K562 (cell line): Measurements from ENCODE around the gene TCF12. TPM values are rescaled to one million over a fixed set of nuclear protein-coding genes. Genes with fewer than 3 reads are reported as not detected.

Experiments used
- ATAC-seq: fragments of 200-7000 bp; cut with Tn5 transposase; 3 replicates; pipeline ENCODE4 v1.9.1; 2020; ENCODE audit warnings: moderate library complexity
- BruUV-seq: library from RNA; stranded (reverse); fragments of 400-500 nt; replicated peaks from 2 replicates; lab custom pipeline; 2021; lab: Mats Ljungman, UMichigan
- CTCF ChIA-PET: fragments of 300-600 bp; formaldehyde crosslinking; extraction: SDS; loops from one replicate; lab custom pipeline; 2021; ENCODE audit warnings: low intra/inter-chr PET ratio; lab: Yijun Ruan, JAX
- POLR2A ChIA-PET: fragments of 300-600, 350-650 bp; sonication (Branson Sonifier 250); formaldehyde crosslinking; extraction: SDS; loops from one replicate; lab custom pipeline; 2021; ENCODE audit warnings: antibody characterized with exemption, inconsistent platforms; lab: Yijun Ruan, JAX
- DNase-seq, 4 experiments: peaks; one replicate each; pipeline versions ENCODE4 v3.0.0 to v3.0.0-alpha.2; 2011 to 2018; ENCODE audit warnings: low spot score in 3 of 4, mixed read lengths in 3 of 4; ENCODE audit errors: extremely low read depth in 1 of 4
- FAIRE-seq: peaks from 2 replicates; lab custom pipeline; 2011; peaks lifted over from hg19 to GRCh38; lab: Jason Lieb, UNC
- H2AFZ ChIP-seq: 2 replicates; pipeline ENCODE4 v1.6.0; 2011; ENCODE audit warnings: low read depth, low read length, control low read depth, inconsistent platforms
- H3K27ac ChIP-seq: fragments of 200-600 bp; 3 replicates; pipeline ENCODE4 v1.8.0; 2011; ENCODE audit warnings: low read depth, mild to moderate bottlenecking, control low read depth, inconsistent platforms, low read length, moderate library complexity, mixed read lengths; ENCODE audit errors: extremely low read depth
- H3K27me3 ChIP-seq, 2 experiments: fragments of 300-600 bp in 1 of 2; 2 replicates in 1 of 2; 3 replicates in 1 of 2; pipeline versions ENCODE4 v1.6.0 to v1.8.0; 2011; ENCODE audit warnings: inconsistent platforms in 2 of 2, low read length in 2 of 2, mild to moderate bottlenecking in 1 of 2, mixed read lengths in 1 of 2, moderate library complexity in 1 of 2; ENCODE audit not compliant: control insufficient read depth in 2 of 2, insufficient read depth in 2 of 2
- H3K36me3 ChIP-seq: fragments of 300-600 bp; 3 replicates; pipeline ENCODE4 v1.8.0; 2011; ENCODE audit warnings: mild to moderate bottlenecking, low read length, inconsistent platforms; ENCODE audit not compliant: control insufficient read depth, insufficient read depth
- H3K4me1 ChIP-seq, 2 experiments: fragments of 200-600 bp in 1 of 2; replicated peaks in 1 of 2; 2 replicates in 1 of 2; 3 replicates in 1 of 2; pipeline versions ENCODE4 v1.5.1 to v1.8.0; 2011; ENCODE audit warnings: inconsistent platforms in 2 of 2, low read length in 2 of 2, mild to moderate bottlenecking in 1 of 2, mixed read lengths in 1 of 2, moderate library complexity in 1 of 2; ENCODE audit not compliant: control insufficient read depth in 2 of 2, insufficient read depth in 2 of 2
- H3K4me2 ChIP-seq: 2 replicates; pipeline ENCODE4 v1.6.1; 2011; ENCODE audit warnings: low read length, control low read depth, inconsistent platforms, mixed read lengths; ENCODE audit not compliant: insufficient read depth
- H3K4me3 ChIP-seq: fragments of 200-600 bp; sonication (generic), shearing (Covaris generic); 2 replicates; pipeline ENCODE4 v1.5.1; 2016; ENCODE audit warnings: control low read depth, inconsistent platforms
- H3K79me2 ChIP-seq: fragments of 200-600 bp; 3 replicates; pipeline ENCODE4 v1.8.0; 2011; ENCODE audit warnings: low read length, inconsistent platforms; ENCODE audit not compliant: control insufficient read depth, insufficient read depth
- H3K9ac ChIP-seq, 2 experiments: 2 replicates each; pipeline versions ENCODE4 v1.6.0 to v1.6.1; 2011; ENCODE audit warnings: low read depth in 2 of 2, low read length in 2 of 2, control low read depth in 1 of 2, inconsistent platforms in 1 of 2, mild to moderate bottlenecking in 1 of 2, mixed read lengths in 1 of 2; ENCODE audit not compliant: insufficient read depth in 1 of 2
- H3K9me1 ChIP-seq: one replicate; pipeline ENCODE4 v1.6.0; 2011; ENCODE audit warnings: inconsistent platforms, mild to moderate bottlenecking, low read length, moderate library complexity; ENCODE audit not compliant: control insufficient read depth, insufficient read depth
- H3K9me3 ChIP-seq: replicated peaks from 2 replicates; pipeline ENCODE4 v1.5.1; 2011; ENCODE audit warnings: low read depth, low read length, inconsistent platforms; ENCODE audit not compliant: control insufficient read depth, insufficient read depth
- H4K20me1 ChIP-seq: replicated peaks from 2 replicates; pipeline ENCODE4 v1.6.1; 2011; ENCODE audit warnings: low read length, inconsistent platforms, mixed read lengths; ENCODE audit not compliant: control insufficient read depth, insufficient read depth
- ELF1 ChIP-seq: fragments of 200-800 bp; sonication (Bioruptor generic); IDR thresholded peaks from 2 replicates; pipeline ENCODE4 v1.6.1; 2016; ENCODE audit warnings: missing genetic modification characterization, missing compliant biosample characterization
- FOXP1 ChIP-seq: sonication (generic); formaldehyde crosslinking; IDR thresholded peaks from 2 replicates; pipeline ENCODE4 v1.8.0; 2022; ENCODE audit warnings: mild to moderate bottlenecking, missing genetic modification reagents
- GATA2 ChIP-seq: sonication (generic); formaldehyde crosslinking; IDR thresholded peaks from 2 replicates; pipeline ENCODE4 v1.4.0; 2020; ENCODE audit warnings: mild to moderate bottlenecking, missing genetic modification reagents
- HDGF ChIP-seq: fragments of 450-650 bp; IDR thresholded peaks from 2 replicates; pipeline ENCODE4 v1.6.1; 2016
- KLF6 ChIP-seq: fragments of 250-450 bp; sonication (Bioruptor Pico); IDR thresholded peaks from 2 replicates; pipeline ENCODE4 v1.4.0; 2020; ENCODE audit warnings: mild to moderate bottlenecking, moderate library complexity, borderline replicate concordance
- MXD1 ChIP-seq: fragments of 250-450 bp; sonication (Bioruptor Pico); IDR thresholded peaks from 2 replicates; pipeline ENCODE4 v1.8.0; 2021; ENCODE audit warnings: borderline replicate concordance, mild to moderate bottlenecking, moderate library complexity; ENCODE audit not compliant: poor library complexity, severe bottlenecking
- POLR3A ChIP-seq: IDR thresholded peaks from 2 replicates; pipeline ENCODE4 v1.6.1; 2011; ENCODE audit warnings: borderline replicate concordance, mild to moderate bottlenecking, moderate library complexity; ENCODE audit not compliant: insufficient read length, insufficient read depth; ENCODE audit errors: extremely low read depth
- RBFOX2 ChIP-seq: fragments of 200-400 bp; formaldehyde crosslinking; IDR thresholded peaks from 2 replicates; pipeline ENCODE4 v1.6.1; 2017; ENCODE audit warnings: low read depth, mild to moderate bottlenecking, low read length, moderate library complexity
- RFX5 ChIP-seq: IDR thresholded peaks from 2 replicates; pipeline ENCODE4 v1.6.1; 2011; ENCODE audit warnings: low read depth, mild to moderate bottlenecking, improper control_type of control experiment, low read length
- TBP ChIP-seq: optimal IDR thresholded peaks from 2 replicates; pipeline ENCODE3; 2011; ENCODE audit warnings: low read depth, low read length, improper control_type of control experiment
- ZNF282 ChIP-seq: sonication (generic); formaldehyde crosslinking; IDR thresholded peaks from 2 replicates; pipeline ENCODE4 v1.8.1; 2023; ENCODE audit warnings: missing genetic modification reagents
- ZNF699 ChIP-seq: fragments of 250-450 bp; sonication (Bioruptor Pico); IDR thresholded peaks from 2 replicates; pipeline ENCODE4 v1.8.0; 2021; ENCODE audit warnings: mild to moderate bottlenecking, moderate library complexity; ENCODE audit not compliant: insufficient replicate concordance
- WGBS: fragments of 100-300 bp; shearing (Covaris generic); methylation state at CpG from one replicate; pipeline ENCODE4 v1.1.6; 2016; ENCODE audit warnings: low coverage, mixed read lengths; ENCODE audit not compliant: insufficient coverage; ENCODE audit errors: missing lambda C conversion rate; 5-methylcytosine and 5-hydroxymethylcytosine counted together
- in situ Hi-C: fragments of 300-500 bp; cut with MboI; formaldehyde crosslinking; loops from 4 replicates; pipeline ENCODE4 v1.15.0; 2018; ENCODE audit warnings: inconsistent platforms, mixed read lengths
- intact Hi-C: fragments of 100-400 bp; cut with micrococcal nuclease; formaldehyde crosslinking; loops from 2 replicates; pipeline ENCODE4 v1.14.2; 2022
- polyA plus RNA-seq, 8 experiments: library from polyadenylated mRNA; depleted of rRNA in 4 of 8; stranded (reverse) in 5 of 8; unstranded in 3 of 8; fragments of >200 nt; fragmentation: Nextera tagmentation in 2 of 8; fragmentation: Illumina TruSeq in 1 of 8; extraction: Ambion mirVana in 2 of 8; extraction: Trizol in 1 of 8; gene quantifications; 2 replicates each; pipeline versions ENCODE4 v1.2.1 to v1.2.3, GENCODE V29; 2011 to 2014; ENCODE audit warnings: inconsistent platforms in 1 of 8, missing spikeins in 1 of 8
- total RNA-seq, 7 experiments: library from RNA; depleted of rRNA in 6 of 7; stranded (reverse); fragments of >200 nt in 6 of 7; fragmentation: Illumina TruSeq in 2 of 7; extraction: Trizol in 2 of 7; gene quantifications; 2 replicates each; pipeline versions ENCODE4 v1.2.1 to v1.2.3, GENCODE V29; 2011 to 2021; ENCODE audit warnings: low replicate concordance in 1 of 7
- TF ChIP-seq, protein P1 (sequence below): sonication (generic); formaldehyde crosslinking; IDR thresholded peaks from 2 replicates; pipeline ENCODE4 v1.8.0; 2022; ENCODE audit warnings: missing genetic modification reagents, mild to moderate bottlenecking, moderate library complexity, borderline replicate concordance
- TF ChIP-seq, protein P2 (sequence below), 2 experiments: fragments of 450-650 bp; IDR thresholded peaks; 2 replicates each; pipeline ENCODE4 v1.6.1; 2016; ENCODE audit warnings: mild to moderate bottlenecking in 2 of 2, borderline replicate concordance in 1 of 2, low read depth in 1 of 2, moderate library complexity in 1 of 2

Gene TCF12
- total and polyA plus RNA-seq, 9 of the 15 experiments (the other 6 are each of a cell fraction or from before 2014, with no cell fraction given), result 10.5 to 132 (median 52.9) TPM

DNA sequence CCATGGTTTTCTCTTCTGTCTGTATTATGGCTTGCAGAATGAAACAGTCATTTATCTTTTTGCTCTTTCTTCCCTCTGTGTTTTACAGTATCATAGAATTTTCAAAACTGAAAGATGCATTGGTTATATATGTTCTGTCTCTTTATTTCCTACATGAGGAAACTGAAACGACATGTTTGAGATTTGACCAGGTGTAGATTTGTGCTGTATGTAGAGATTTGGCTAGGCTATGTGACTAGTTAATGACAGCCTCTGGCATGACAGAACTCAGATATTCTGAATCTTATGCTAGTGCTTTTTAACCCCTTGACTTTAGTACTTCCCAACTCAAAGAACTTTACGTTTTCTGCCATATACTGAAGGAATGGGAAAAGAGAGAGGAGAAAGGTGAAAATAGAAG is 151.0 kb downstream of the TCF12 start:
- Histone ChIP-seq H3K27ac (no peak overlapping the region), H4K20me1 (no peaks in the 10 kb centered on the region), H3K9me3 (no peaks in the 10 kb centered on the region), H3K9me1 (no peaks in the 10 kb centered on the region), H2AFZ (no peak overlapping the region), H3K36me3 (no peaks in the 10 kb centered on the region; the same call in 2 of the 3 replicates), H3K79me2 (peaks cover 17% of the 10 kb centered on the region), H3K27me3 (no peaks in the 10 kb centered on the region), H3K4me1 (no peaks in the 10 kb centered on the region), H3K4me2 (no peak overlapping the region), H3K9ac (no peak overlapping the region), H3K4me3 (no peak overlapping the region)
- no peak for DNase-seq
- TF ChIP-seq, protein P1, sequence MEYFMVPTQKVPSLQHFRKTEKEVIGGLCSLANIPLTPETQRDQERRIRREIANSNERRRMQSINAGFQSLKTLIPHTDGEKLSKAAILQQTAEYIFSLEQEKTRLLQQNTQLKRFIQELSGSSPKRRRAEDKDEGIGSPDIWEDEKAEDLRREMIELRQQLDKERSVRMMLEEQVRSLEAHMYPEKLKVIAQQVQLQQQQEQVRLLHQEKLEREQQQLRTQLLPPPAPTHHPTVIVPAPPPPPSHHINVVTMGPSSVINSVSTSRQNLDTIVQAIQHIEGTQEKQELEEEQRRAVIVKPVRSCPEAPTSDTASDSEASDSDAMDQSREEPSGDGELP (CRISPR knock-in tag), result no peak
- no peak for TF ChIP-seq ELF1
- no peak for TF ChIP-seq MXD1
- no peak for TF ChIP-seq GATA2 (CRISPR knock-in tag)
- TF ChIP-seq TBP, result no peak
- TF ChIP-seq ZNF282 (CRISPR knock-in tag), result no peak
- TF ChIP-seq RBFOX2, result no peak
- no peak for TF ChIP-seq RFX5
- no peak for TF ChIP-seq HDGF
- no peak for TF ChIP-seq FOXP1 (CRISPR knock-in tag)
- no peak for TF ChIP-seq POLR3A
- TF ChIP-seq ZNF699 (CRISPR knock-in tag), result no peak
- no peak for TF ChIP-seq KLF6 (CRISPR knock-in tag)
- TF ChIP-seq, protein P2, sequence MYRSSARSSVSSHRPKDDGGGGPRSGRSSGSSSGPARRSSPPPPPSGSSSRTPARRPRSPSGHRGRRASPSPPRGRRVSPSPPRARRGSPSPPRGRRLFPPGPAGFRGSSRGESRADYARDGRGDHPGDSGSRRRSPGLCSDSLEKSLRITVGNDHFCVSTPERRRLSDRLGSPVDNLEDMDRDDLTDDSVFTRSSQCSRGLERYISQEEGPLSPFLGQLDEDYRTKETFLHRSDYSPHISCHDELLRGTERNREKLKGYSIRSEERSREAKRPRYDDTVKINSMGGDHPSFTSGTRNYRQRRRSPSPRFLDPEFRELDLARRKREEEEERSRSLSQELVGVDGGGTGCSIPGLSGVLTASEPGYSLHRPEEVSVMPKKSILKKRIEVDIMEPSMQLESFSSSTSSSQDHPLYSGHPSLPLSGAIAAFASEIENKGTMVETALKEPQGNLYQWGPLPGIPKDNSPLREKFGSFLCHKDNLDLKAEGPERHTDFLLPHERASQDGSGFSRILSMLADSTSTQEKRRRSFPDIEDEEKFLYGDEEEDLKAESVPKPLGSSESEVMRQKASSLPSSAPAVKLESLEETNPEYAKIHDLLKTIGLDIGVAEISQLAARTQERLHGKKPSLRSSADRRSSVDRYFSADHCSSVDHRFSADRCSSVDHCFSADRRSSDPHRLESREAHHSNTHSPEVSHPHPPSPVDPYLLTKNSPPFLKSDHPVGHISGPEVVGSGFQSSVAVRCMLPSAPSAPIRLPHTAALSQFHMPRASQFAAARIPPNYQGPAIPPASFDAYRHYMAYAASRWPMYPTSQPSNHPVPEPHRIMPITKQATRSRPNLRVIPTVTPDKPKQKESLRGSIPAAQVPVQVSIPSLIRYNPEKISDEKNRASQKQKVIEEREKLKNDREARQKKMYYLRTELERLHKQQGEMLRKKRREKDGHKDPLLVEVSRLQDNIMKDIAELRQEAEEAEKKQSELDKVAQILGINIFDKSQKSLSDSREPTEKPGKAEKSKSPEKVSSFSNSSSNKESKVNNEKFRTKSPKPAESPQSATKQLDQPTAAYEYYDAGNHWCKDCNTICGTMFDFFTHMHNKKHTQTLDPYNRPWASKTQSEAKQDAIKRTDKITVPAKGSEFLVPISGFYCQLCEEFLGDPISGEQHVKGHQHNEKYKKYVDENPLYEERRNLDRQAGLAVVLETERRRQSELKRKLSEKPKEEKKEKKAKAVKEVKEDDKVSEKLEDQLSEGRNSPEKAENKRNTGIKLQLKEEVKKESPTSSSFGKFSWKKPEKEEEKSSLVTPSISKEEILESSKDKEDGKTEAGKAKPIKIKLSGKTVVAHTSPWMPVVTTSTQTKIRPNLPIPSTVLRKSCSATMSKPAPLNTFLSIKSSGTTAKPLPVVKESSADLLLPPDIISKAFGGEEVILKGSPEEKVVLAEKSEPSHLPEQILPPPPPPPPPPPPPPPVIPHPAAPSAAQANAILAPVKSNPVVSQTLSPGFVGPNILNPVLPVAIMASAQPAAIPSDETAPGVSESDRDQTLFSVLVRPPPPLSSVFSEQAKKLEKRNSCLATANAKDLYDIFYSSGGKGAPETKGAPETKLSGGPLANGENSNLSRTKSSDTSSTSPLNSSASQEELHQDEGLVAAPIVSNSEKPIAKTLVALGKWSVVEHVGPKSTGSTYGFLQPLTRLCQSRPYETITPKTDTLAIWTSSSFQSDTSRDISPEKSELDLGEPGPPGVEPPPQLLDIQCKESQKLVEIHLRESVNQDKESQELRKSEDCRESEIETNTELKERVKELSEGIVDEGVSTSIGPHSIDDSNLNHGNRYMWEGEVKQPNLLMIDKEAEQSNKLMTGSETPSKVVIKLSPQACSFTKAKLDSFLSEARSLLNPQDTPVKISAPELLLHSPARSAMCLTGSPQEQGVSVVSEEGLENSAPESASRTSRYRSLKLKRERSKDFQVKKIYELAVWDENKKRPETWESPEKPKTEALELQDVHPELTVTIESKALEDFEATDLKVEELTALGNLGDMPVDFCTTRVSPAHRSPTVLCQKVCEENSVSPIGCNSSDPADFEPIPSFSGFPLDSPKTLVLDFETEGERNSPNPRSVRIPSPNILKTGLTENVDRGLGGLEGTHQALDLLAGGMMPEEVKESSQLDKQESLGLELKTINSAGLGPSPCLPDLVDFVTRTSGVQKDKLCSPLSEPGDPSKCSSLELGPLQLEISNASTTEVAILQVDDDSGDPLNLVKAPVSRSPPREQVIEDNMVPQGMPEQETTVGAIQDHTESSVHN (IDR thresholded peaks at IDR 0.05; ENCODE audit: borderline replicate concordance in 1 of 2, low read depth in 1 of 2), result no peak
- in situ Hi-C loops (no loop called here), intact Hi-C loops (no loop called here)
- BruUV-seq, result no TSS peak
- ChIA-PET CTCF (no interaction called here), POLR2A (no interaction called here)
- no peak for ATAC-seq
- FAIRE-seq, result no peak
- 47% methylated on average over 2 of the region's 2 CpGs for WGBS
